Measurements from ENCODE around the gene LRRC8D.

LRRC8D gene

DNA sequence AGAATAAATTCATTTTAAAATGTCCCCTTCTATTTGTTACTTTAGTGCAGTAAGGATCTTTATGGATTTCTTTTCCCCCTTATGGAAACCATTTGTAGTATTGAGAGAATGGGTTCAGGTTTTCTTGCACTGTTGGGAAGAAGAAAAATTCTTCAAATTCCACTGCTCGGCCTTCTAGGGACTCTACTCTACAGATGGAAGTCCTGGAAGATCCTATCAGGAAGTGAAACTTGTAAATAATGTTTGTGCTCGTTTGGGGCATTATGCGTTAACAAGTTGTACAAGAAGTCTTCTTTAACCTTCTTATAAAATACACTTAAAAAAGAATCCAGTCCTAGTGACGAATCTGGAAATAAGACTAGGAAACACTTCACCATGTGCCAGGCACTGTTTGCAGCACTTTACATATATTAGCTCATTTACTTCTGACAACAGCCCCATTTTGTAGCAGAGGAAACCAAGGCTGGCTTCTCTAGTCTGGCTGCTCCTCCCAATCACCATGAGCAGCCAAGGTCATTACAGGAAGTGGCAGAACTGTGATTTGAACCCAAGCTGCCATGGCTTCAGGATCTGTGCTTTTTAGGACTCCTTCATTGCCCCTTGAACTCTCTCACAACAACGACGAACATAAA, 11.8 kb downstream of the LRRC8D start:
- in situ Hi-C loops (cut with HindIII; ENCODE audit: low sequenced_read_pairs), result no loop called here

DNA sequence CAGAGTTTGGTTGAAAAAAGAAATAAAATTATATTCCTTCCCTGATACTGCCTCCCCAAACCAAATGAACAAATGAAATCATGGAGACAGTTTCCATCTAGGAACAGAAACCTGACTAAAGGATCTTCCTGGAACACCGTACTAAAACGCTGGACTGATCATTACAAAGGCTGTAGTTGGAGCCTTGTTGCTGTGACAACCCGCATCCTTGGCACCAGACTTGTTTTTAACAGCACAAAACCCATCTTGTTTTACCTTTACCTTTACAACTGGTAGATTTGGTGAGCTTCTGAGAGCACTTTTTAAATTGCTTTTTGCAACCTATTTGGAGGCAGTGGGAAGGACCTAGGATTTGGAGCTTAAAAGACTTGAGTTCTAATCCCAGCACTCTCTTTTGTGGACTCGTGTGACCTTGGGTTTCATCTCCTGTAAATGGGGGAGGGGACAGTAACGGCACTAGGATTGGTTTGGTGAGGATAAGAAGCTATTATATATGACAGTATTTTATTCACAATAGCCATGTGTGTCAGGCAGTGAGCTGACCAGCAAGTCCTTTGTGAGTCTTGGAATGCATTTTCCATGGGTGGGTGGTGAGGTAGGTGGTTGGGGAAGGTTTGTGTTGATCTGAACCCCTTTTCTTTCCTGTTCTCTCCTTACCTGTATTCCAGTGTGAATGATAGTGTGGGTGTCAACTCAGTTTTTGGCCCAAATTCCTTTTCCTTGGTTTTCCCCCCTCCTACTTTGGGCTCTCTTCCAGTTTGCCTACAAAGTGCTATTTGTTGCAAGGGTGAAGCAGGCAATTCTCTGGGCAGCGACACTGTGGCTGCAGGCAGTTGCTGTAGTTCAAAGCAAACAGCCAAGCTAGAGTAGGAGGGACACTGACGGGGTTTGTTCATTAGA, 12.6 kb downstream of the LRRC8D start:
- in situ Hi-C loops (cut with HindIII; ENCODE audit: low sequenced_read_pairs), result no loop called here

DNA sequence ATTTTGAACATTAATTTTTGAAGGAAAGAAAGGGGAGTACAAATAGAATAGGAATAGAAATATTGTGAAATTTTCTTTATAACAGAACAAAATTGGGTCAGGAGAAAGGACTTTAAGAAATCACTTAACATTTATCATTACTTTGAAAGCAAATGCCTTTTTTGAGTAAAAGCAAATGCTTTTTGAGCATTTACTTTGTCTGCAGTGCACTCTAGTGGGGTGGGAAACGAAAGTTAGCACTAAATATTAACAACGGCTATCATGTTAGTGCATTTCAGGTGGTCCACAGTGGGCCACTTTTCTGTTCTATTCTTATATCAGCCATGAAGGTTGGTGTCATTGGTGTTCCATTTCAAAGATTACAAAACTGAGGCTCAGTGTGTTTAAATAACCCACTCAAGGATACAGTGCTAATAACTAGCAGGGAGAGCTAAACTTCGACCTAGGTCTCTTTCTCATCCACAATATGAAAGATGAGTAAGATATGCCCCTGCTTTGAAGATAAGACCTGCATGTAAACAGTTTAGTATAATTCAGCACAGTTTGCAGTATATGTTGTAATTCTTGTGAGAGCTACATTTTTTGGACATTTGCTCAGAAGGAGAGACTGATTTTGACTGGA, 13.4 kb downstream of the LRRC8D start:
- in situ Hi-C loops (cut with HindIII; ENCODE audit: low sequenced_read_pairs), result no loop called here

DNA sequence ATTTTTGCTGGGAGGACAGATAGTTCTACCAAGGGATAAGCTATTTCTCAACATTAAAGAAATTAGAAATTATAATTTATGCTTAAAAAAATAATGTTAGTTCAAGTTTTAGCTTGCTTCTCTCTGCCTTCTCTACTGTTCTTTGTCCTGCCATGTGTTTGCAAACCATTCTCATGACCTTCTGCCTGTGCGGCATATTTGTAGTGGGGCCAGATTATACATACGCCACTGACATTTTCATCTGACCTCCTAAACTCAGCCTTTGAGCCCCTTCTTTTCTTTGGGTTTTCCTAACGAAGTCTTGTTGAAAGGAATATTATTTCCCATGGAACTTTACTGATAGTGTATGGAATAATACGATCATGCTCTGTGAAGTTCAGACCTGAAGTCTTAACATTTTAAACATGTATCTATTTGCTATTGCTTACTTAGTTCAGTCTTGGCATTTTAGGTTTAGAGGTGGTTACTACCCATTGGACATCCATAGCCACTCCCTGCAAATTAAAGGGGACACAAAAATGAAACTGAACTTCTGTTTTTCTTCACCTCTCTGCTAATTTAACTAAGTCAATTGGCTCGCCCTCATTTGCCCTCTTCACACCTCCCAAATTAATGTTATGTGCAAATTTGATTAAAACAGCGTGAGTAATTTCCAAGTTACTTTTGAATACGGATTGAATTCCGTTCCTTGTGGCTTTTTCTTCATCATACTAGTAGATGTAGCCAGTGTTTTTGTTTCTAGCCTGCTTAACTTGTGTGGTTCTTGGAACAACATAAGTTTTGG, 15.6 kb downstream of the LRRC8D start:
- in situ Hi-C loops (cut with HindIII; ENCODE audit: low sequenced_read_pairs), result no loop called here

- in situ Hi-C loops (cut with HindIII; ENCODE audit: low sequenced_read_pairs), result no loop called here
These were observed 16.2 kb downstream of the LRRC8D start for GRCh38 chr1:89837036-89837481.

DNA sequence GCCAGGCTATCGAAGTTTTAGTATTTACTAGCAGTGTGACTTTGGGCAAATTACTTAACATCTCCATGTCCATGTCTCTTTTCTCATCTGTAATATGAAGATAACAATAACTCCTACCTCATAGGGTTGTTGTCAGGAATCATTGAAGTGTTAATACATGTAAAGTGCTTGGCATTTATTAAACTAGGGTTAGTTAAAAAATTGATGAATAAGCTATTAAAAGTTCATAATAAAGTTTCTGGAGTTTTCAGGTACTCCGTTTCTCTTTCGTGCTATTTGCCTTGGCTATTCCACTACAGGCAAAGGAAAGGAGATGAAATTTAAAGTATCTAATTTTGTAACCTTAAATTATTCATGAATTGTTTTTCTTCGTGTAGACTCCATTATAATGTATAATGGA, 16.7 kb downstream of the LRRC8D start:
- in situ Hi-C loops (cut with HindIII; ENCODE audit: low sequenced_read_pairs), result no loop called here

- in situ Hi-C loops (cut with HindIII; ENCODE audit: low sequenced_read_pairs), result no loop called here
These were observed 18.7 kb downstream of the LRRC8D start for GRCh38 chr1:89839516-89839915.

DNA sequence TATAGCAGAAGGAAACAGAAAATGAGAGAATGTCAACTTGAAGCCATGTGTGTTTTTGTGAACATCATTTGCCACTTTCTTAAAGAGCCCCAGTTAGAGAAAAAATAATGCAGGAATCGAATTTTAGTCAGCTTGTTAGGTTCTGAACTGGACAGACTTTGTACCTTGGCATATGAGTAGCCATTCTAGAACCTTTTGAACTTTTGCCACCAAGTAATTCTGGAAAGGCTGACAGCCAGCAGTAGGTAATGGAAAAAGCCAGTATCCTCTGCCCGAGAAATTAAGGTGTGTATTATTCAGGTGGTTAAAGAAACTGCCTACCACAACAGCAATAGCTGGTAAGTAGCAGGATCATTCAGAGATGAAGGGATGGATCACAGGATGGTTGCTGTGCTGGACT, 20.7 kb downstream of the LRRC8D start:
- in situ Hi-C loops (cut with HindIII; ENCODE audit: low sequenced_read_pairs), result no loop called here

DNA sequence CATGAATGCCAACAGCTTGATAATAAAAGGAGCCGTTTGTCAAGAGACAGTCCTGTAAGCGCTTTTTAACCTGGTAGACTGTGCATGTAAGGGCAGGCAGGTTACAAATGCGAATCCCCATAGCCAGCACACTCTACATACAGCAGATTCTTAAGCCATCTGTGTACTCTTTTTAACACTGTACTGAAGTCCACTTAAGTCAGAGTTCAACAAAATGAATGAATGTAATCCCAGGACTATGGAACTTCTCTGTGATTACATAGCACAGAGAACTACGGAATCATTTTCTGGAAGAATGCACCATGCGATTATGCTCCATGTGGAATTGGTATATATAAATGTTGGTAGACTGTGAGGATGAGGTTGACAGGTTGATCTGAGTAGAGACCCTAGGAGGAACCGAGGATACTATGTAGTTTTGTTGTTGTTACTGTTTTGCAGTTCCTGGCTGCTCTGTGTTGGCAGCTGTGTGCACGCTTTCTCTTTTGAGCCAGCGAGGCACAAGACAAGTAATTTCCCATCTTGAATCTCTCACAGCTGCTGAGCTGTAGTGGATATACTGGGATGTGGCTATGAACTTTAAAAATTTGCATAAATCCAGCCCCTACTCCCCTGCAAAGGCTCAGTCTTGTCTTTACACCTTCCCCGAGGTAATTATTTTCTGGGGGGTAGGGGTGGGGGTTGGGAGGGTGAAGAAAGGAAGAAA, 21.9 kb downstream of the LRRC8D start:
- in situ Hi-C loops (cut with HindIII; ENCODE audit: low sequenced_read_pairs), result no loop called here

DNA sequence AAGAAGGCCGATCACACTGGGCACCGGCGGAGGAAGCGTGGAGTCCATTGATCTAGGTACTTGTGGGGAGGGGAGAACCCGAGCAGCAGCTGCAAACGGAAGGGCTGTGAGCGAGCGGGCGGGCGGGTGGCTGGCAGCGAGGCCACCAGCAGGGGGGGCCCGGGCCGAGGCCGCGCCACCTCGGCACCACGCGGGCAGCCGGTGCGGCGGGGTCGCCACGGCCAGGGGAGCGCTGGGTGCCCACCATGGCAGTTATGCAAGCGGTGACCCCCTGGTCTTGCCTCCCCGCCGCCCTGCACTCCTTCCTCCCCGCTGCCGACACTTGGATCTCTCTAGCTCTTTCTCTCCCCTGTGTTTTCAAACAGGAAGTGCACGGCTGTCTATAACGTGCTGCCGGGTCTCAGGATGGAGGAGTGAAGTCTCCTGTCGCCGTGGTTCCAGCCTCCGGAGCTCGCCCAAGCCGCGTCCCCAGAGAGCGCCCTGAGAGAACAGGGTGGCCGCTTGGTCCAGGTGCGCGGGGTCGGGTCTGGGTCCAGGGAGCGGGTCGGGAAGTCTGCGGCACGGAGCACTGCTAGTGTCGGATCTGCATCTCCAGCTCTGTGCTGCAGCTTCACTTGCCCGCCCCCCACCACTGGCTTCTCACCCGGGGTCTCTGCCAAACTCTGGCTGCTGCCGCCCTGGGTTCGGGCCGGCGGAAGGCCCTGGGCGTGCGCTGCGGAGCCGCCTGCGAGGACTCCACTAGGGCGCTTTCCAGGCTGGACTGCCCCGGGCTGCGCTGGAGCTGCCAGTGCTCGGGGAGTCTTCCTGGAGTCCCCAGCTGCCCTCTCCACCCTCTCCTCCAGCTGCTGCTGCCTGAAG, 22.7 kb downstream of the LRRC8D start:
- in situ Hi-C loops (cut with HindIII; ENCODE audit: low sequenced_read_pairs), result no loop called here

- in situ Hi-C loops (cut with HindIII; ENCODE audit: low sequenced_read_pairs), result no loop called here
These were observed 23.5 kb downstream of the LRRC8D start for GRCh38 chr1:89844241-89844807.

DNA sequence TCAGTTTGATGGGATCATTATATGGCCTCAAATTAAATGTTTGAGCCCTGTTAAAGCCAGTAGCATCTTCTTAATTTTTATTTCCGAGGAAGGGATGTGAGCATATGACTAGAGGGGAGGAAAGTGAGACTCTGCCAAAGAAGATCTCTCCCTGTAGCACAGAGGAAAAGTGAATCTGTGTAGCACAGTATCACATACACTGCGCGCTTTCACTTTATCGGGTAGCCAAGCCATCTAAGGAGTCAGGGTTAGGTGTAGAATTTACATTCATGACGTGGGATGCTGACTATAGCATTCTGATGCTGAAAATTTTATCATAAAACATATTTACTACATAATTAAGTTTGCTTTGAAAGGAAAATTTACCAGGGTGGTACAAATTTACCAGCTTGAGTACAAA, 24.0 kb downstream of the LRRC8D start:
- in situ Hi-C loops (cut with HindIII; ENCODE audit: low sequenced_read_pairs), result no loop called here

GRCh38 chr1:89847191-89847729, 26.4 kb downstream of the LRRC8D start:
- in situ Hi-C loops (cut with HindIII; ENCODE audit: low sequenced_read_pairs), result no loop called here

- in situ Hi-C loops (cut with HindIII; ENCODE audit: low sequenced_read_pairs), result no loop called here
These were observed 30.1 kb downstream of the LRRC8D start for GRCh38 chr1:89850844-89851415.

DNA sequence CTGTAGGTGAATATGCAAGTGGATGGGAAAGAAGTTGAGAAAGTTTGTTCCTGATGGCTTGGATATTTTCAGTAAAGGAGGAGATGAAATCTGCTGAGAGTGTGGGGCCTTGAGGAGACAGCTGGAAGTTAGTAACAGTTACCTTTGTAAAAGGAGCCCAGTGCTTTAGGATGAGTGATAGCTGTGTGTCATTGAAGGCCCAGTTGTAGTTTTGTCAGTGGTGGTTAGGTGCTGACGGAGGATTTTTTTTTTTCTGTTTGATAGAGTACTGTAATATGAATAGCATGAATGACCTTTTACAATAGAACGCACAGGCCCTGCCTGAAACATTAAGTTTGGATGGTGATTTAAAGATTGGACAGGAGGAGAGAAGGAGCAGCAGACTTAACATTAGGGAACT, 33.3 kb downstream of the LRRC8D start:
- in situ Hi-C loops (cut with HindIII; ENCODE audit: low sequenced_read_pairs), result no loop called here

GRCh38 chr1:89855413-89856123, 34.7 kb downstream of the LRRC8D start:
- in situ Hi-C loops (cut with HindIII; ENCODE audit: low sequenced_read_pairs), result loop anchor here (5.0 kb wide), 1 partner anchor 63 kb away; no protein-coding TSS in a partner anchor

- in situ Hi-C loops (cut with HindIII; ENCODE audit: low sequenced_read_pairs), result loop anchor here (5.0 kb wide), 1 partner anchor 64 kb away; no protein-coding TSS in a partner anchor
These were observed 42.5 kb downstream of the LRRC8D start for GRCh38 chr1:89863165-89863830.
